C4-2B (cell line): ENCODE data around the gene AK9.

Experiments
- CTCF ChIP-seq: fragments of 450-650 bp; conservative IDR thresholded peaks from 2 replicates; pipeline ENCODE4 v1.5.1; 2017; ENCODE audit warnings: mild to moderate bottlenecking
- ZFX ChIP-seq: fragments of 450-650 bp; IDR thresholded peaks from 2 replicates; pipeline ENCODE4 v1.6.1; 2017

GRCh38 chr6:109580519-109580918, 110.5 kb downstream of the AK9 start:
- TF ChIP-seq CTCF (no peak), ZFX (no peak)
